OCI-LY1 (cell line): ENCODE measurements around the gene FNDC11.

Source experiments
- H2AFZ ChIP-seq: fragments of 200-600 bp; sonication (generic), shearing (Covaris generic); 2 replicates; pipeline ENCODE4 v1.6.0; 2014; ENCODE audit warnings: antibody characterized with exemption, mild to moderate bottlenecking, low read length
- H3F3A ChIP-seq: fragments of 200-600 bp; sonication (generic), shearing (Covaris generic); 2 replicates; pipeline ENCODE4 v1.6.0; 2014; ENCODE audit warnings: mild to moderate bottlenecking, antibody characterized with exemption, low read length, moderate library complexity; ENCODE audit not compliant: insufficient read depth
- H3K27ac ChIP-seq: fragments of 200-600 bp; sonication (generic); 2 replicates; pipeline ENCODE4 v1.5.1; 2014; ENCODE audit warnings: low read length, mixed run types, mild to moderate bottlenecking, low read depth; ENCODE audit not compliant: poor library complexity, severe bottlenecking
- H3K27me3 ChIP-seq: fragments of 200-600 bp; sonication (generic); 2 replicates; pipeline ENCODE4 v1.6.0; 2014; ENCODE audit warnings: antibody characterized with exemption, mild to moderate bottlenecking, low read length, moderate library complexity; ENCODE audit not compliant: insufficient read depth
- H3K36me3 ChIP-seq: fragments of 200-600 bp; sonication (generic); 2 replicates; pipeline ENCODE4 v1.6.1; 2014; ENCODE audit warnings: mild to moderate bottlenecking, antibody characterized with exemption, low read length, moderate library complexity, mixed read lengths; ENCODE audit not compliant: insufficient read depth
- H3K4me1 ChIP-seq: fragments of 200-600 bp; sonication (generic); 2 replicates; pipeline ENCODE4 v1.5.1; 2014; ENCODE audit warnings: mild to moderate bottlenecking, low read length, moderate library complexity; ENCODE audit not compliant: insufficient read depth, severe bottlenecking
- H3K4me2 ChIP-seq: fragments of 200-600 bp; sonication (generic), shearing (Covaris generic); 2 replicates; pipeline ENCODE4 v1.6.1; 2014; ENCODE audit warnings: low read length
- H3K4me3 ChIP-seq: fragments of 200-600 bp; sonication (generic); 2 replicates; pipeline ENCODE4 v1.5.1; 2014; ENCODE audit warnings: low read length, low read depth, mild to moderate bottlenecking, mixed read lengths; ENCODE audit not compliant: poor library complexity, severe bottlenecking
- H3K79me2 ChIP-seq: fragments of 200-600 bp; shearing (Covaris generic); 2 replicates; pipeline ENCODE4 v1.6.1; 2016; ENCODE audit warnings: mixed run types, low read length, mixed read lengths; ENCODE audit not compliant: insufficient read depth
- H3K9ac ChIP-seq: fragments of 200-600 bp; sonication (generic), shearing (Covaris generic); 2 replicates; pipeline ENCODE4 v1.6.1; 2014; ENCODE audit warnings: mild to moderate bottlenecking, low read length, mixed read lengths
- H3K9me2 ChIP-seq: fragments of 200-600 bp; sonication (generic), shearing (Covaris generic); 2 replicates; pipeline ENCODE4 v1.6.1; 2014; ENCODE audit warnings: low read depth, mild to moderate bottlenecking, low read length, mixed read lengths
- H3K9me3 ChIP-seq: fragments of 200-600 bp; shearing (Covaris generic); 2 replicates; pipeline ENCODE4 v1.6.1; 2014; ENCODE audit warnings: low read length, mixed read lengths
- H4K20me1 ChIP-seq: fragments of 200-600 bp; sonication (generic), shearing (Covaris generic); 2 replicates; pipeline ENCODE4 v1.6.0; 2016; ENCODE audit warnings: mild to moderate bottlenecking, low read length; ENCODE audit not compliant: insufficient read depth
- EZH2 ChIP-seq: fragments of 200-600 bp; sonication (generic), shearing (Covaris generic); IDR thresholded peaks from 2 replicates; pipeline ENCODE4 v1.8.0; 2017; ENCODE audit warnings: borderline replicate concordance, mixed run types, mild to moderate bottlenecking, antibody characterized with exemption, low read length, moderate library complexity, mixed read lengths
- TF ChIP-seq, protein P1 (sequence below): fragments of 200-600 bp; sonication (generic), shearing (Covaris generic); IDR thresholded peaks from 2 replicates; pipeline ENCODE4 v1.5.1; 2017; ENCODE audit warnings: mild to moderate bottlenecking, antibody characterized with exemption, low read length, moderate library complexity, mixed read lengths

FNDC11 gene

DNA sequence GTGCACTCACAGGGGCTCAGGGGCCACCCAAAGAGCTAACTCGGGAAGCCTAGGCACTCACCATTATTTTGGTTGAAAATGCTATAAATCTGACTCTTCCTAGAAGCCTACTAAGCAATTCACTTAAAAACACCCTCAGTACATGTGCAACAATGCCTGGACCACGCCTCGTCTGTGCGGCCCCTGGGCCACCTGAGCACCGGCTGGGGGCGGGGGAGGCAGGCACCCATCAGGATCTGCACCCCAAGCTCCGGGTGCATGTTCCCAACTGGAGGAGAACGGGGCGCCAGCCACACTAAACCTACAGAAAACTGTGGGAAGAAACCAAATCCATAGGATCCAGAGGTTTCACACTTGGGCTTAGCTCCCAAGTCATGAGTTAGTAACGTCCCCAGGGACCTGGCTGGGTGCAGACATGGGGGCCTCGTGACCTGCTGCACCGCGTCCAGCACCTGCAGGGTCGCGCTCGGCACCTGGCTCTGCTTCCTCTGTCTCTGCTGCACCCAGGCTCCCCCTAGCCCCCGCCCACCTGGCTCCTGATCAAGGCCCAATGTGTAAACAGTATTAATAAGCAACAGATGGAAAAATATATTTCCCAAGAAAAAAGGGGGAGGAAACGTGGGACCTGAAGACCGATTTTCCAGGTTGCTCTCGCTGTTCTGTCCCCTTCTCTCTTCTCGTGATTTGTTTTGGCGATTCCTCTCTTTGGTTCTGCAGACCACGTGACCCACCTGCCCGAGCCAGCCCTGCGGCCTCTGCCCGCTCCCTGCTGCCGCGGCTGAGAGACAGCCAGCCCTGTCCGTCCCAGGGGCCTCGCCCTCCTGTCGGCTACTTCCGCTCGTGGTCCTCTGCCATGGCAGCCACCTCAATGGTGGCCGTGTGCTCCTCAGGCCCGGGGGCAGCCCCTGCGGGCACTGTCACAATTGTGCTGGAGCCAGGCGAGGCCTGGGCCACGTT lies 35.6 kb downstream of the FNDC11 start:
- H3K27me3 ChIP-seq: no peaks in the 10 kb centered on the region
- no peaks in the 10 kb centered on the region for H3K9me2 ChIP-seq
- TF ChIP-seq EZH2: no peak
- TF ChIP-seq, protein P1, sequence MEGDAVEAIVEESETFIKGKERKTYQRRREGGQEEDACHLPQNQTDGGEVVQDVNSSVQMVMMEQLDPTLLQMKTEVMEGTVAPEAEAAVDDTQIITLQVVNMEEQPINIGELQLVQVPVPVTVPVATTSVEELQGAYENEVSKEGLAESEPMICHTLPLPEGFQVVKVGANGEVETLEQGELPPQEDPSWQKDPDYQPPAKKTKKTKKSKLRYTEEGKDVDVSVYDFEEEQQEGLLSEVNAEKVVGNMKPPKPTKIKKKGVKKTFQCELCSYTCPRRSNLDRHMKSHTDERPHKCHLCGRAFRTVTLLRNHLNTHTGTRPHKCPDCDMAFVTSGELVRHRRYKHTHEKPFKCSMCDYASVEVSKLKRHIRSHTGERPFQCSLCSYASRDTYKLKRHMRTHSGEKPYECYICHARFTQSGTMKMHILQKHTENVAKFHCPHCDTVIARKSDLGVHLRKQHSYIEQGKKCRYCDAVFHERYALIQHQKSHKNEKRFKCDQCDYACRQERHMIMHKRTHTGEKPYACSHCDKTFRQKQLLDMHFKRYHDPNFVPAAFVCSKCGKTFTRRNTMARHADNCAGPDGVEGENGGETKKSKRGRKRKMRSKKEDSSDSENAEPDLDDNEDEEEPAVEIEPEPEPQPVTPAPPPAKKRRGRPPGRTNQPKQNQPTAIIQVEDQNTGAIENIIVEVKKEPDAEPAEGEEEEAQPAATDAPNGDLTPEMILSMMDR: no peak
- no peaks in the 10 kb centered on the region for H3F3A ChIP-seq
- no peaks in the 10 kb centered on the region for H3K79me2 ChIP-seq
- no peak overlapping the region for H3K4me3 ChIP-seq
- H2AFZ ChIP-seq: no peak overlapping the region
- no peak overlapping the region for H3K9ac ChIP-seq
- H3K27ac ChIP-seq: no peak overlapping the region
- no peak overlapping the region for H3K4me2 ChIP-seq
- H3K9me3 ChIP-seq: no peaks in the 10 kb centered on the region
- no peaks in the 10 kb centered on the region for H4K20me1 ChIP-seq
- H3K4me1 ChIP-seq: no peaks in the 10 kb centered on the region
- peaks cover 39% of the 10 kb centered on the region for H3K36me3 ChIP-seq

DNA sequence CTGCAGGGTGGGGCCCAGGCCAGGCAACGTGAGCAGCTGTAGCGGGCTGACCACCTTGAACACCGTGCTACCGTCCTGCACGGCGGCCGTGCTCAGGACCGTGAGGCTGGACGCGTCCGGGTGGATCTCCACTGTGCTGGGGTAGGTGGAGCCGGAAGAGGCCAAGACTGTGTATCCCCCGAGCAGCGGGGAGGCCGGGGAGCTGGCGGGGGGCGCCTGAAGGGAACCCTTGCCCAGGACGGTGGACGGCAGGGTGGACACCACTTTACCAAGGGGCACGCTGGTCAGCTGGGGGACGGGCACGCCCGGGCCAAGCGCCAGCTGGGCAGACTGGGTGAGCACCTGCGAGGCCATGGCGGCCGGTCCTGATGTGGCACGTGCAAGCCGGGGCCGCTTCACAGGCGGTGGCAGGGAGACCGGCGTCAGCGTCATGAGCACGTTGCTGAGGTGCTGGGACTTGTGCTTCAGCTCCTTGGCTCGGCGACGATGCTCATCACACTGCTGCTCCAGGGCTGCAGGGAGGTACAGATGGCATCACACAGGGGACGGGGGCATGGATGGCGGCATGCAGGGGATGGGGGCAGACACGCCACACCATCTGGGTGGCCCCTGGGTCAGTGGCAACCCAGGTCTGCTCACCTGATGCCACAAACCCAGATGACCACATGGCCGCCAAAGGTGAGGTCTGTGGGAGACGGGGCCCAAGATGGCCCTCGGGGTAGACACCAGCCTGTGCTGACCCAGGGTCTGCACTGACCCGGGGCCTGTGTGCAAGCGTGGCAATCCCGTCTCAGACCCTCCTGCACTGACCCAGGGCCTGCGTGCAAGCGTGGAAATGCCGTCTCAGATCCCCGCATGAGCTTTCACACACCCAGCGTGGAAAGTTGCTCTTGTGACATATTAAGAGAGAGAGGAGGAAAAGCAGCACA lies 36.5 kb downstream of the FNDC11 start:
- Histone ChIP-seq H3K27me3 (no peaks in the 10 kb centered on the region), H3K4me3 (no peak overlapping the region), H3K9me2 (no peaks in the 10 kb centered on the region), H3K79me2 (no peaks in the 10 kb centered on the region), H4K20me1 (no peaks in the 10 kb centered on the region), H3K9me3 (no peaks in the 10 kb centered on the region), H3F3A (no peaks in the 10 kb centered on the region), H3K4me2 (no peak overlapping the region), H3K27ac (no peak overlapping the region), H2AFZ (no peak overlapping the region), H3K4me1 (no peaks in the 10 kb centered on the region), H3K9ac (no peak overlapping the region), H3K36me3 (peaks cover 42% of the 10 kb centered on the region)
- TF ChIP-seq, protein P1: no peak
- TF ChIP-seq EZH2: no peak

DNA sequence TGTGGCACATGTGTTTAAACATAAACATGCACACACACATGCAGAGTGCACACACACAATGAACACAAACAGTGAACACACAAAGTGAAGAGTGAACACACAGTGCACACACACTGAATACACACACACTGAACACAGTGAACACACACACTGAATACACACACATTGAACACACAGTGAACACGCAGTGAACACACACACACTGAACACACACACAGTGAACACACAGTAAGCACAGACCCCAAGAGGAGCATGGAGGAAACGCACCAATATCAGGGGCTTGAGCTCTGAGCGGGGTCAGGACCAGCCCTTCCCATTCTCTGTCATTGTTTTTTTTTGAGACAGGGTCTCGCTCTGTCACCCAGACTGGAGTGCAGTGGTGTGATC lies 37.2 kb downstream of the FNDC11 start:
- no peaks in the 10 kb centered on the region for H3K27me3 ChIP-seq
- H3K9me2 ChIP-seq: no peaks in the 10 kb centered on the region
- peaks cover 48% of the 10 kb centered on the region for H3K36me3 ChIP-seq
- H4K20me1 ChIP-seq: no peaks in the 10 kb centered on the region
- no peak overlapping the region for H3K4me3 ChIP-seq
- H3K27ac ChIP-seq: no peak overlapping the region
- no peak overlapping the region for H3K4me2 ChIP-seq
- no peak overlapping the region for H3K9ac ChIP-seq
- H2AFZ ChIP-seq: no peak overlapping the region
- TF ChIP-seq EZH2: no peak
- TF ChIP-seq, protein P1: no peak
- no peaks in the 10 kb centered on the region for H3K4me1 ChIP-seq
- no peaks in the 10 kb centered on the region for H3F3A ChIP-seq
- H3K79me2 ChIP-seq: no peaks in the 10 kb centered on the region
- H3K9me3 ChIP-seq: no peaks in the 10 kb centered on the region
